ENCODE data around the gene MAP7D2.

Gene MAP7D2

GRCh38 chrX:20037186-20037585 lies 79.5 kb downstream of the MAP7D2 start:
- no peak for DNase-seq

GRCh38 chrX:20032201-20032600 lies 84.5 kb downstream of the MAP7D2 start:
- DNase-seq: no peak

GRCh38 chrX:20029728-20030127 lies 87.0 kb downstream of the MAP7D2 start:
- no peak for DNase-seq

- no peak for DNase-seq
These were observed 88.1 kb downstream of the MAP7D2 start for GRCh38 chrX:20028588-20028987.

GRCh38 chrX:20026278-20026677 lies 90.4 kb downstream of the MAP7D2 start:
- DNase-seq: no peak

GRCh38 chrX:20019672-20020365 lies 96.9 kb downstream of the MAP7D2 start:
- no peak for DNase-seq

- DNase-seq: no peak
These were observed 100.1 kb downstream of the MAP7D2 start for GRCh38 chrX:20016616-20016945.

GRCh38 chrX:20015945-20016615 lies 100.6 kb downstream of the MAP7D2 start:
- peak; percentile 17 for DNase-seq

- DNase-seq: no peak
These were observed 101.3 kb downstream of the MAP7D2 start for GRCh38 chrX:20015422-20015821.

GRCh38 chrX:20011608-20012007 lies 105.1 kb downstream of the MAP7D2 start:
- DNase-seq: no peak

- DNase-seq: no peak
These were observed 108.6 kb downstream of the MAP7D2 start for GRCh38 chrX:20007962-20008622.

- DNase-seq: no peak
These were observed 110.8 kb downstream of the MAP7D2 start for GRCh38 chrX:20005883-20006282.

- DNase-seq: no peak
These were observed 115.1 kb downstream of the MAP7D2 start for GRCh38 chrX:20001588-20001987.

GRCh38 chrX:19991350-19991718 lies 125.4 kb downstream of the MAP7D2 start:
- no peak for DNase-seq

GRCh38 chrX:19990556-19991349 lies 126.0 kb downstream of the MAP7D2 start, which contains the start of gene BCLAF3:
Gene BCLAF3 (minus strand): TSS chrX:19991061. CDS start chrX:19970264, 20,797 bp downstream.
- peak; percentile 93 for DNase-seq

GRCh38 chrX:19990151-19990555 lies 126.6 kb downstream of the MAP7D2 start:
- no peak for DNase-seq

GRCh38 chrX:19987856-19988255 lies 128.9 kb downstream of the MAP7D2 start:
- no peak for DNase-seq

GRCh38 chrX:19986531-19986930 lies 130.2 kb downstream of the MAP7D2 start:
- no peak for DNase-seq

GRCh38 chrX:19981947-19982346 lies 134.8 kb downstream of the MAP7D2 start:
- DNase-seq: no peak

- DNase-seq: no peak
These were observed 140.9 kb downstream of the MAP7D2 start for GRCh38 chrX:19975845-19976244.

GRCh38 chrX:19972984-19973383 lies 143.7 kb downstream of the MAP7D2 start:
- DNase-seq: no peak

GRCh38 chrX:19968276-19968675 lies 148.4 kb downstream of the MAP7D2 start:
- DNase-seq: no peak

GRCh38 chrX:19966056-19966455 lies 150.7 kb downstream of the MAP7D2 start:
- no peak for DNase-seq
